Activated CD4-positive, alpha-beta T cell treated with anti-CD3 and anti-CD28 coated beads, Interleukin-2, amount 50 U/mL, for 1 hour (primary cell): ENCODE data around the gene USH2A.

Experiments used
- DNase-seq: peaks from one replicate; pipeline ENCODE4 v3.0.0-alpha.2; 2020

The USH2A gene

GRCh38 chr1:215772151-215772550 is 651.1 kb downstream of the USH2A start:
- no peak for DNase-seq

- DNase-seq: no peak
Measured at GRCh38 chr1:215768303-215768702, 654.9 kb downstream of the USH2A start.

- DNase-seq: no peak
Measured at GRCh38 chr1:215767761-215768160, 655.5 kb downstream of the USH2A start.

GRCh38 chr1:215766521-215766920 is 656.7 kb downstream of the USH2A start:
- DNase-seq: no peak

GRCh38 chr1:215765833-215766232 is 657.4 kb downstream of the USH2A start:
- DNase-seq: no peak

- no peak for DNase-seq
Measured at GRCh38 chr1:215761446-215761845, 661.8 kb downstream of the USH2A start.

GRCh38 chr1:215754112-215754511 is 669.1 kb downstream of the USH2A start:
- DNase-seq: no peak

GRCh38 chr1:215749414-215749813 is 673.8 kb downstream of the USH2A start:
- no peak for DNase-seq

- DNase-seq: no peak
Measured at GRCh38 chr1:215748431-215748830, 674.8 kb downstream of the USH2A start.

- DNase-seq: no peak
Measured at GRCh38 chr1:215744419-215744818, 678.8 kb downstream of the USH2A start.

GRCh38 chr1:215739025-215739424 is 684.2 kb downstream of the USH2A start:
- DNase-seq: no peak

GRCh38 chr1:215731699-215732098 is 691.5 kb downstream of the USH2A start:
- DNase-seq: no peak

GRCh38 chr1:215730600-215730999 is 692.6 kb downstream of the USH2A start:
- no peak for DNase-seq

- DNase-seq: no peak
Measured at GRCh38 chr1:215728169-215728568, 695.1 kb downstream of the USH2A start.

- DNase-seq: no peak
Measured at GRCh38 chr1:215720126-215720525, 703.1 kb downstream of the USH2A start.

- no peak for DNase-seq
Measured at GRCh38 chr1:215719552-215719951, 703.7 kb downstream of the USH2A start.

- DNase-seq: no peak
Measured at GRCh38 chr1:215718575-215719287, 704.5 kb downstream of the USH2A start.

GRCh38 chr1:215717677-215718426 is 705.4 kb downstream of the USH2A start:
- no peak for DNase-seq

- DNase-seq: no peak
Measured at GRCh38 chr1:215710899-215711225, 712.4 kb downstream of the USH2A start.

GRCh38 chr1:215710036-215710898 is 713.0 kb downstream of the USH2A start:
- DNase-seq: no peak

- DNase-seq: no peak
Measured at GRCh38 chr1:215704089-215704860, 719.0 kb downstream of the USH2A start.

GRCh38 chr1:215682232-215682631 is 741.0 kb downstream of the USH2A start:
- no peak for DNase-seq

- no peak for DNase-seq
Measured at GRCh38 chr1:215681041-215681440, 742.2 kb downstream of the USH2A start.
